AG04450 (cell line): Measurements from ENCODE around the gene KNL1. TPM values are rescaled to one million over a fixed set of nuclear protein-coding genes. Genes with fewer than 3 reads are reported as not detected.

Source experiments
- CTCF ChIA-PET: fragments of 300-600, 350-600 bp; formaldehyde crosslinking; extraction: SDS; loops from one replicate; lab custom pipeline; 2022; ENCODE audit warnings: antibody characterized with exemption, inconsistent platforms; lab: Charles Lee
- POLR2A ChIA-PET: fragments of 350-600 bp; formaldehyde crosslinking; extraction: SDS; loops from one replicate; lab custom pipeline; 2021; ENCODE audit warnings: antibody characterized with exemption, inconsistent platforms; lab: Yijun Ruan, JAX
- DNase-seq: peaks from one replicate; pipeline ENCODE4 v3.0.0-alpha.2; 2011; ENCODE audit warnings: low read depth, low spot score
- H3K27ac ChIP-seq: one replicate; pipeline ENCODE4 v1.5.1; 2012; ENCODE audit warnings: low read depth, low read length, control low read depth
- H3K27me3 ChIP-seq: one replicate; pipeline ENCODE4 v1.6.0; 2012; ENCODE audit warnings: low read length; ENCODE audit not compliant: control insufficient read depth, insufficient read depth
- H3K4me3 ChIP-seq: 2 replicates; pipeline ENCODE4 v1.5.1; 2011; ENCODE audit warnings: mild to moderate bottlenecking, low read depth, low read length, control low read depth
- H3K9me3 ChIP-seq: 2 replicates; pipeline ENCODE4 v1.5.1; 2012; ENCODE audit warnings: low read length; ENCODE audit not compliant: control insufficient read depth, insufficient read depth
- CTCF ChIP-seq: IDR thresholded peaks from 2 replicates; pipeline ENCODE4 v1.5.1; 2011; ENCODE audit warnings: low read depth, low read length, control low read depth, inconsistent platforms
- polyA plus RNA-seq: library from polyadenylated mRNA; depleted of rRNA; stranded (reverse); fragments of >200 nt; gene quantifications from 2 replicates; pipeline ENCODE4 v1.2.3, GENCODE V29; 2011

KNL1 gene
- polyA plus RNA-seq, 1 experiment = 5.6 TPM

- H3K4me3 ChIP-seq = no peak overlapping the region
- no peaks in the 10 kb centered on the region for H3K27me3 ChIP-seq
- POLR2A ChIA-PET = no interaction called here
- no peak overlapping the region for H3K27ac ChIP-seq
- no peaks in the 10 kb centered on the region for H3K9me3 ChIP-seq
- TF ChIP-seq CTCF = no peak
- CTCF ChIA-PET = no interaction called here
- DNase-seq = no peak
Measured at GRCh38 chr15:40563426-40563825, 30.6 kb upstream of the KNL1 start.

GRCh38 chr15:40564591-40565332, 29.3 kb upstream of the KNL1 start, which contains the start of gene CCDC32:
TSS of gene CCDC32 (minus strand) at chr15:40565042. CDS start at chr15:40563015, 2,027 bp downstream.
- DNase-seq = peak; percentile 93
- Histone ChIP-seq H3K4me3 (peak within 1 kb of the TSS; percentile 92), H3K27me3 (no peaks in the 10 kb centered on the region), H3K9me3 (no peaks in the 10 kb centered on the region; the same call in 1 of the 2 replicates), H3K27ac (peak within 1 kb of the TSS; percentile 75)
- CTCF ChIA-PET = interaction anchor here (0.7 to 1.5 kb wide), 4 partner anchors 25 to 329 kb away, joined by 3 to 12 read pairs (median 3); partner anchors contain the start of gene VPS18
- POLR2A ChIA-PET = interaction anchor here (0.6 to 1.0 kb wide), 3 partner anchors 14 to 25 kb away, joined by 3 to 4 read pairs (median 3); no protein-coding TSS in a partner anchor
- TF ChIP-seq CTCF = no peak

- TF ChIP-seq CTCF = no peak
- no peak overlapping the region for H3K27ac ChIP-seq
- H3K9me3 ChIP-seq = no peaks in the 10 kb centered on the region; the same call in 1 of the 2 replicates
- ChIA-PET POLR2A (interaction anchor here (0.9 to 1.0 kb wide), 2 partner anchors 15 to 22 kb away, joined by 3 to 4 read pairs; no protein-coding TSS in a partner anchor), CTCF (interaction anchor here (0.7 to 1.5 kb wide), 3 partner anchors 24 to 1337 kb away, joined by 3 to 12 read pairs (median 6); no protein-coding TSS in a partner anchor)
- peak overlapping the region; percentile 92 for H3K4me3 ChIP-seq
- no peaks in the 10 kb centered on the region for H3K27me3 ChIP-seq
- no peak for DNase-seq
Measured at GRCh38 chr15:40565333-40566238, 28.5 kb upstream of the KNL1 start.

GRCh38 chr15:40567111-40567510, 26.9 kb upstream of the KNL1 start:
- POLR2A ChIA-PET = no interaction called here
- 0 out of 2 replicates have a peak, but pooled peaks have one; percentile 17 for TF ChIP-seq CTCF
- no peak for DNase-seq

More at GRCh38 chr15:40567111-40567510, 26.9 kb upstream of the KNL1 start:
- Histone ChIP-seq H3K27ac (no peak overlapping the region), H3K9me3 (no peaks in the 10 kb centered on the region; the same call in 1 of the 2 replicates), H3K27me3 (no peaks in the 10 kb centered on the region), H3K4me3 (no peak overlapping the region)
- CTCF ChIA-PET = no interaction called here
